ENCODE measurements around the gene TRAFD1. TPM values are rescaled to one million over a fixed set of nuclear protein-coding genes. Genes with fewer than 3 reads are reported as not detected.

The TRAFD1 gene
- polyA plus RNA-seq, 1 donor from 2014 or later = 75.6 TPM

- H3K9me3 ChIP-seq (ENCODE audit: low read length) = no peaks in the 10 kb centered on the region
- no peak overlapping the region for H3K27ac ChIP-seq (ENCODE audit: low read length)
- no peak overlapping the region for H2AFZ ChIP-seq (ENCODE audit: low read depth, low read length)
- H4K20me1 ChIP-seq (ENCODE audit: insufficient read depth) = no peaks in the 10 kb centered on the region
- no peaks in the 10 kb centered on the region for H3K79me2 ChIP-seq (replicated peaks; ENCODE audit: insufficient read depth, low read length)
- H3K36me3 ChIP-seq (ENCODE audit: insufficient read depth, low read length) = peaks cover 9% of the 10 kb centered on the region
- H3K4me3 ChIP-seq (ENCODE audit: low read length) = no peak overlapping the region
- TF ChIP-seq RAD21 (conservative IDR thresholded peaks at IDR 0.05) = no peak
- no peak for TF ChIP-seq EZH2 (IDR thresholded peaks at IDR 0.05; ENCODE audit: borderline replicate concordance, insufficient read depth, low read length, poor library complexity, severe bottlenecking)
- TF ChIP-seq, protein P1, sequence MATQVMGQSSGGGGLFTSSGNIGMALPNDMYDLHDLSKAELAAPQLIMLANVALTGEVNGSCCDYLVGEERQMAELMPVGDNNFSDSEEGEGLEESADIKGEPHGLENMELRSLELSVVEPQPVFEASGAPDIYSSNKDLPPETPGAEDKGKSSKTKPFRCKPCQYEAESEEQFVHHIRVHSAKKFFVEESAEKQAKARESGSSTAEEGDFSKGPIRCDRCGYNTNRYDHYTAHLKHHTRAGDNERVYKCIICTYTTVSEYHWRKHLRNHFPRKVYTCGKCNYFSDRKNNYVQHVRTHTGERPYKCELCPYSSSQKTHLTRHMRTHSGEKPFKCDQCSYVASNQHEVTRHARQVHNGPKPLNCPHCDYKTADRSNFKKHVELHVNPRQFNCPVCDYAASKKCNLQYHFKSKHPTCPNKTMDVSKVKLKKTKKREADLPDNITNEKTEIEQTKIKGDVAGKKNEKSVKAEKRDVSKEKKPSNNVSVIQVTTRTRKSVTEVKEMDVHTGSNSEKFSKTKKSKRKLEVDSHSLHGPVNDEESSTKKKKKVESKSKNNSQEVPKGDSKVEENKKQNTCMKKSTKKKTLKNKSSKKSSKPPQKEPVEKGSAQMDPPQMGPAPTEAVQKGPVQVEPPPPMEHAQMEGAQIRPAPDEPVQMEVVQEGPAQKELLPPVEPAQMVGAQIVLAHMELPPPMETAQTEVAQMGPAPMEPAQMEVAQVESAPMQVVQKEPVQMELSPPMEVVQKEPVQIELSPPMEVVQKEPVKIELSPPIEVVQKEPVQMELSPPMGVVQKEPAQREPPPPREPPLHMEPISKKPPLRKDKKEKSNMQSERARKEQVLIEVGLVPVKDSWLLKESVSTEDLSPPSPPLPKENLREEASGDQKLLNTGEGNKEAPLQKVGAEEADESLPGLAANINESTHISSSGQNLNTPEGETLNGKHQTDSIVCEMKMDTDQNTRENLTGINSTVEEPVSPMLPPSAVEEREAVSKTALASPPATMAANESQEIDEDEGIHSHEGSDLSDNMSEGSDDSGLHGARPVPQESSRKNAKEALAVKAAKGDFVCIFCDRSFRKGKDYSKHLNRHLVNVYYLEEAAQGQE (IDR thresholded peaks at IDR 0.05; ENCODE audit: borderline replicate concordance) = no peak
- TF ChIP-seq, protein P2, sequence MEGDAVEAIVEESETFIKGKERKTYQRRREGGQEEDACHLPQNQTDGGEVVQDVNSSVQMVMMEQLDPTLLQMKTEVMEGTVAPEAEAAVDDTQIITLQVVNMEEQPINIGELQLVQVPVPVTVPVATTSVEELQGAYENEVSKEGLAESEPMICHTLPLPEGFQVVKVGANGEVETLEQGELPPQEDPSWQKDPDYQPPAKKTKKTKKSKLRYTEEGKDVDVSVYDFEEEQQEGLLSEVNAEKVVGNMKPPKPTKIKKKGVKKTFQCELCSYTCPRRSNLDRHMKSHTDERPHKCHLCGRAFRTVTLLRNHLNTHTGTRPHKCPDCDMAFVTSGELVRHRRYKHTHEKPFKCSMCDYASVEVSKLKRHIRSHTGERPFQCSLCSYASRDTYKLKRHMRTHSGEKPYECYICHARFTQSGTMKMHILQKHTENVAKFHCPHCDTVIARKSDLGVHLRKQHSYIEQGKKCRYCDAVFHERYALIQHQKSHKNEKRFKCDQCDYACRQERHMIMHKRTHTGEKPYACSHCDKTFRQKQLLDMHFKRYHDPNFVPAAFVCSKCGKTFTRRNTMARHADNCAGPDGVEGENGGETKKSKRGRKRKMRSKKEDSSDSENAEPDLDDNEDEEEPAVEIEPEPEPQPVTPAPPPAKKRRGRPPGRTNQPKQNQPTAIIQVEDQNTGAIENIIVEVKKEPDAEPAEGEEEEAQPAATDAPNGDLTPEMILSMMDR (IDR thresholded peaks at IDR 0.05; ENCODE audit: poor library complexity, severe bottlenecking) = no peak
- TF ChIP-seq TAF1 (IDR thresholded peaks at IDR 0.05; ENCODE audit: low read depth) = no peak
- TF ChIP-seq MXI1 (conservative IDR thresholded peaks at IDR 0.05; ENCODE audit: poor library complexity, severe bottlenecking) = no peak
- no peak for TF ChIP-seq POLR2AphosphoS5 (IDR thresholded peaks at IDR 0.05)
- no peak for TF ChIP-seq SMC3 (conservative IDR thresholded peaks at IDR 0.05; ENCODE audit: poor library complexity)
- no peak for TF ChIP-seq EP300 (conservative IDR thresholded peaks at IDR 0.05; ENCODE audit: poor library complexity, severe bottlenecking)
- no peaks in the 10 kb centered on the region for H3K9me2 ChIP-seq (ENCODE audit: insufficient read depth, low read length)
- H3K27me3 ChIP-seq (ENCODE audit: insufficient read depth, low read depth, low read length) = no peaks in the 10 kb centered on the region
- no peak overlapping the region for H3K4me2 ChIP-seq (ENCODE audit: low read length)
- H3K9ac ChIP-seq (ENCODE audit: low read length) = no peak overlapping the region
- no peaks in the 10 kb centered on the region for H3F3A ChIP-seq (ENCODE audit: insufficient read depth, low read length, poor library complexity, severe bottlenecking)
These were observed 66.5 kb downstream of the TRAFD1 start for GRCh38 chr12:112191840-112192321.

GRCh38 chr12:112192475-112192874 is 67.1 kb downstream of the TRAFD1 start:
- Histone ChIP-seq H3K4me3 (ENCODE audit: low read length) (no peak overlapping the region), H3K36me3 (ENCODE audit: insufficient read depth, low read length) (peaks cover 9% of the 10 kb centered on the region), H3K27ac (ENCODE audit: low read length) (no peak overlapping the region), H4K20me1 (ENCODE audit: insufficient read depth) (no peaks in the 10 kb centered on the region), H3K4me2 (ENCODE audit: low read length) (no peak overlapping the region), H3K9me2 (ENCODE audit: insufficient read depth, low read length) (no peaks in the 10 kb centered on the region), H3K27me3 (ENCODE audit: insufficient read depth, low read depth, low read length) (no peaks in the 10 kb centered on the region), H3F3A (ENCODE audit: insufficient read depth, low read length, poor library complexity, severe bottlenecking) (no peaks in the 10 kb centered on the region), H3K9me3 (ENCODE audit: low read length) (no peaks in the 10 kb centered on the region), H3K9ac (ENCODE audit: low read length) (no peak overlapping the region), H2AFZ (ENCODE audit: low read depth, low read length) (no peak overlapping the region), H3K79me2 (replicated peaks; ENCODE audit: insufficient read depth, low read length) (no peaks in the 10 kb centered on the region)
- no peak for TF ChIP-seq SMC3 (conservative IDR thresholded peaks at IDR 0.05; ENCODE audit: poor library complexity)
- TF ChIP-seq RAD21 (conservative IDR thresholded peaks at IDR 0.05) = no peak
- no peak for TF ChIP-seq MXI1 (conservative IDR thresholded peaks at IDR 0.05; ENCODE audit: poor library complexity, severe bottlenecking)
- no peak for TF ChIP-seq POLR2AphosphoS5 (IDR thresholded peaks at IDR 0.05)
- TF ChIP-seq EP300 (conservative IDR thresholded peaks at IDR 0.05; ENCODE audit: poor library complexity, severe bottlenecking) = no peak
- no peak for TF ChIP-seq EZH2 (IDR thresholded peaks at IDR 0.05; ENCODE audit: borderline replicate concordance, insufficient read depth, low read length, poor library complexity, severe bottlenecking)
- TF ChIP-seq TAF1 (IDR thresholded peaks at IDR 0.05; ENCODE audit: low read depth) = no peak
- TF ChIP-seq, protein P1 (IDR thresholded peaks at IDR 0.05; ENCODE audit: borderline replicate concordance) = no peak
- TF ChIP-seq, protein P2 (IDR thresholded peaks at IDR 0.05; ENCODE audit: poor library complexity, severe bottlenecking) = no peak
